IMR-90 (cell line): ENCODE results near the gene CRYZL1. TPM values are rescaled to one million over a fixed set of nuclear protein-coding genes. Genes with fewer than 3 reads are reported as not detected.

Experiments used
- ATAC-seq: fragments of 200-7000 bp; cut with Tn5 transposase; 2 replicates; pipeline ENCODE4 v1.9.1; 2020; ENCODE audit warnings: low read depth, mild to moderate bottlenecking, moderate library complexity
- BruUV-seq: library from RNA; stranded (reverse); fragments of 400-500 nt; replicated peaks from 2 replicates; lab custom pipeline; 2021; lab: Mats Ljungman, UMichigan
- CTCF ChIA-PET: fragments of 300-600 bp; formaldehyde crosslinking; extraction: SDS; loops from one replicate; lab custom pipeline; 2021; ENCODE audit warnings: antibody characterized with exemption; lab: Yijun Ruan, JAX
- POLR2A ChIA-PET: fragments of 300-600 bp; sonication (Branson Sonifier 250); formaldehyde crosslinking; loops from one replicate; lab custom pipeline; 2022; ENCODE audit warnings: antibody characterized with exemption; ENCODE audit not compliant: unreplicated experiment; lab: Charles Lee
- DNase-seq: peaks from one replicate; pipeline ENCODE4 v3.0.0; 2013
- H2AFZ ChIP-seq: replicated peaks from 2 replicates; pipeline ENCODE3; 2013; ENCODE audit warnings: low read length, mild to moderate bottlenecking; ENCODE audit not compliant: poor library complexity
- H2AK5ac ChIP-seq: 2 replicates; pipeline ENCODE4 v1.6.1; 2013; ENCODE audit warnings: low read depth, low read length, inconsistent platforms
- H2AK9ac ChIP-seq: replicated peaks from 2 replicates; pipeline ENCODE3; 2013; ENCODE audit warnings: mild to moderate bottlenecking, low read depth, low read length, moderate library complexity; ENCODE audit not compliant: poor library complexity
- H2BK120ac ChIP-seq: 2 replicates; pipeline ENCODE4 v1.6.1; 2013; ENCODE audit warnings: low read depth, low read length, inconsistent platforms
- H2BK15ac ChIP-seq: 3 replicates; pipeline ENCODE4 v1.6.1; 2013; ENCODE audit warnings: low read depth, low read length, inconsistent platforms
- H2BK20ac ChIP-seq: 2 replicates; pipeline ENCODE4 v1.6.1; 2013; ENCODE audit warnings: low read depth, mild to moderate bottlenecking, inconsistent platforms, low read length, moderate library complexity
- H2BK5ac ChIP-seq: 2 replicates; pipeline ENCODE4 v1.6.1; 2013; ENCODE audit warnings: mild to moderate bottlenecking, low read depth, low read length, inconsistent platforms; ENCODE audit not compliant: poor library complexity, severe bottlenecking
- H3K14ac ChIP-seq: replicated peaks from 2 replicates; pipeline ENCODE4 v1.6.1; 2013; ENCODE audit warnings: low read depth, low read length, inconsistent platforms
- H3K18ac ChIP-seq: 2 replicates; pipeline ENCODE4 v1.6.1; 2013; ENCODE audit warnings: low read depth, low read length, control low read depth
- H3K23ac ChIP-seq: 2 replicates; pipeline ENCODE4 v1.6.1; 2013; ENCODE audit warnings: low read depth, low read length, inconsistent platforms
- H3K27ac ChIP-seq: 2 replicates; pipeline ENCODE4 v1.5.1; 2013; ENCODE audit warnings: mild to moderate bottlenecking, control low read depth, low read length; ENCODE audit not compliant: insufficient read depth
- H3K27me3 ChIP-seq: 2 replicates; pipeline ENCODE4 v1.6.1; 2013; ENCODE audit warnings: low read length; ENCODE audit not compliant: control insufficient read depth, insufficient read depth
- H3K36me3 ChIP-seq: 2 replicates; pipeline ENCODE4 v1.6.1; 2013; ENCODE audit warnings: low read length, mixed read lengths; ENCODE audit not compliant: control insufficient read depth, insufficient read depth
- H3K4ac ChIP-seq: 2 replicates; pipeline ENCODE4 v1.6.1; 2013; ENCODE audit warnings: low read depth, low read length, inconsistent platforms
- H3K4me1 ChIP-seq: 2 replicates; pipeline ENCODE4 v1.6.1; 2013; ENCODE audit warnings: low read length, mixed read lengths; ENCODE audit not compliant: control insufficient read depth, insufficient read depth
- H3K4me2 ChIP-seq: 2 replicates; pipeline ENCODE4 v1.6.1; 2013; ENCODE audit warnings: low read depth, mild to moderate bottlenecking, control low read depth, low read length, moderate library complexity
- H3K4me3 ChIP-seq: 2 replicates; pipeline ENCODE4 v1.5.1; 2013; ENCODE audit warnings: low read depth, mild to moderate bottlenecking, control low read depth, low read length, moderate library complexity; ENCODE audit not compliant: insufficient read depth
- H3K56ac ChIP-seq: 2 replicates; pipeline ENCODE4 v1.6.1; 2013; ENCODE audit warnings: low read length, inconsistent platforms; ENCODE audit not compliant: insufficient read depth; ENCODE audit errors: extremely low read depth
- H3K79me1 ChIP-seq, 2 experiments: 2 replicates each; pipeline ENCODE4 v1.6.1; 2013; ENCODE audit warnings: low read length in 2 of 2, inconsistent platforms in 1 of 2, low read depth in 1 of 2
- H3K9ac ChIP-seq: 2 replicates; pipeline ENCODE4 v1.6.1; 2013; ENCODE audit warnings: low read depth, low read length, control low read depth
- H3K9me1 ChIP-seq: 2 replicates; pipeline ENCODE4 v1.6.1; 2013; ENCODE audit warnings: low read length, inconsistent platforms; ENCODE audit not compliant: insufficient read depth
- H3K9me3 ChIP-seq: 2 replicates; pipeline ENCODE4 v1.6.1; 2013; ENCODE audit warnings: low read length; ENCODE audit not compliant: control insufficient read depth, insufficient read depth
- H4K20me1 ChIP-seq: 2 replicates; pipeline ENCODE4 v1.6.1; 2013; ENCODE audit warnings: low read length, inconsistent platforms; ENCODE audit not compliant: insufficient read depth
- H4K5ac ChIP-seq: 2 replicates; pipeline ENCODE4 v1.6.1; 2013; ENCODE audit warnings: mild to moderate bottlenecking, low read depth, low read length, control low read depth
- H4K8ac ChIP-seq, 2 experiments: 2 replicates each; pipeline ENCODE4 v1.6.1; 2013; ENCODE audit warnings: low read depth in 2 of 2, low read length in 2 of 2, control low read depth in 1 of 2, inconsistent platforms in 1 of 2
- H4K91ac ChIP-seq: 2 replicates; pipeline ENCODE4 v1.6.1; 2013; ENCODE audit warnings: low read depth, low read length, inconsistent platforms; ENCODE audit not compliant: insufficient read depth
- BHLHE40 ChIP-seq: fragments of 150-350 bp; IDR thresholded peaks from 2 replicates; pipeline ENCODE4 v1.6.1; 2016; ENCODE audit warnings: mild to moderate bottlenecking, low read depth, low read length
- CEBPB ChIP-seq: IDR thresholded peaks from 2 replicates; pipeline ENCODE4 v1.6.1; 2012; ENCODE audit warnings: low read depth, low read length, improper control_type of control experiment
- CHD1 ChIP-seq: IDR thresholded peaks from 2 replicates; pipeline ENCODE4 v1.6.1; 2012; ENCODE audit warnings: low read depth, low read length, improper control_type of control experiment
- FOS ChIP-seq: fragments of 150-350 bp; IDR thresholded peaks from 2 replicates; pipeline ENCODE4 v1.6.1; 2016; ENCODE audit warnings: low read depth, low read length
- MAFK ChIP-seq: IDR thresholded peaks from 2 replicates; pipeline ENCODE4 v1.6.1; 2012; ENCODE audit warnings: low read depth, low read length, improper control_type of control experiment
- MAZ ChIP-seq: IDR thresholded peaks from 2 replicates; pipeline ENCODE4 v1.6.1; 2012; ENCODE audit warnings: low read depth, mild to moderate bottlenecking, low read length, improper control_type of control experiment, moderate library complexity, borderline replicate concordance
- MXI1 ChIP-seq: IDR thresholded peaks from 2 replicates; pipeline ENCODE4 v1.6.1; 2012; ENCODE audit warnings: low read depth, mild to moderate bottlenecking, low read length, moderate library complexity, borderline replicate concordance
- NFE2L2 ChIP-seq: fragments of 150-350 bp; IDR thresholded peaks from 2 replicates; pipeline ENCODE4 v1.6.1; 2016; ENCODE audit warnings: low read depth, mild to moderate bottlenecking, low read length
- POLR2A ChIP-seq: IDR thresholded peaks from 2 replicates; pipeline ENCODE4 v1.6.1; 2012; ENCODE audit warnings: mild to moderate bottlenecking, low read depth, low read length
- RAD21 ChIP-seq: IDR thresholded peaks from 2 replicates; pipeline ENCODE4 v1.6.1; 2012; ENCODE audit warnings: low read length, improper control_type of control experiment
- RCOR1 ChIP-seq: IDR thresholded peaks from 2 replicates; pipeline ENCODE4 v1.6.1; 2012; ENCODE audit warnings: mild to moderate bottlenecking, low read length, improper control_type of control experiment; ENCODE audit not compliant: insufficient replicate concordance
- RFX5 ChIP-seq: IDR thresholded peaks from 2 replicates; pipeline ENCODE4 v1.8.0; 2012; ENCODE audit warnings: low read depth, mild to moderate bottlenecking, low read length, moderate library complexity
- SMC3 ChIP-seq: fragments of 150-350 bp; IDR thresholded peaks from 2 replicates; pipeline ENCODE4 v1.6.1; 2016; ENCODE audit warnings: low read depth, mild to moderate bottlenecking, antibody characterized with exemption, low read length, moderate library complexity
- WGBS, 2 experiments: methylation state at CpG; one replicate each; pipeline versions ENCODE4 v1.1.5 to v1.1.7; 2013; ENCODE audit warnings: missing lambda C conversion rate in 2 of 2; ENCODE audit not compliant: insufficient read length in 1 of 2; ENCODE audit errors: extremely low coverage in 2 of 2; 5-methylcytosine and 5-hydroxymethylcytosine counted together
- dilution Hi-C: fragments of 300-500 bp; cut with HindIII; formaldehyde crosslinking; loops from one replicate; pipeline ENCODE4 v1.14.3; 2018; ENCODE audit warnings: low sequenced_read_pairs; ENCODE audit not compliant: unreplicated experiment
- in situ Hi-C: fragments of 300-500 bp; cut with MboI; formaldehyde crosslinking; loops from 3 replicates; pipeline ENCODE4 v1.14.3; 2019; ENCODE audit warnings: low sequenced_read_pairs, inconsistent platforms, mixed read lengths
- intact Hi-C: fragments of 100-400 bp; cut with micrococcal nuclease; formaldehyde crosslinking; loops from 2 replicates; pipeline ENCODE4 v1.10.0; 2022
- polyA plus RNA-seq, 3 experiments: library from polyadenylated mRNA; depleted of rRNA; stranded (reverse); fragments of >200 nt; gene quantifications; 2 replicates each; pipeline ENCODE4 v1.2.3, GENCODE V29; 2012; ENCODE audit warnings: low replicate concordance in 1 of 3
- total RNA-seq: library from RNA; depleted of rRNA; stranded (reverse); fragments of >200 nt; gene quantifications from 2 replicates; pipeline ENCODE4 v1.2.3, GENCODE V29; 2012
- TF ChIP-seq, protein P1 (sequence below): fragments of 150-350 bp; IDR thresholded peaks from 2 replicates; pipeline ENCODE4 v1.6.1; 2016; ENCODE audit warnings: low read depth, mild to moderate bottlenecking, low read length, moderate library complexity, borderline replicate concordance
- TF ChIP-seq, protein P2 (sequence below): fragments of 150-350 bp; IDR thresholded peaks from 2 replicates; pipeline ENCODE4 v1.6.1; 2017; ENCODE audit warnings: mild to moderate bottlenecking, antibody characterized with exemption, low read length, low read depth
- TF ChIP-seq, protein P3 (sequence below): conservative IDR thresholded peaks from 2 replicates; pipeline ENCODE4 v1.5.1; 2012; ENCODE audit warnings: mild to moderate bottlenecking, low read depth, low read length, improper control_type of control experiment

The CRYZL1 gene
- total and polyA plus RNA-seq, 2 of the 4 experiments (the other 2 are of a cell fraction): 19.9 to 28.5 TPM

DNA sequence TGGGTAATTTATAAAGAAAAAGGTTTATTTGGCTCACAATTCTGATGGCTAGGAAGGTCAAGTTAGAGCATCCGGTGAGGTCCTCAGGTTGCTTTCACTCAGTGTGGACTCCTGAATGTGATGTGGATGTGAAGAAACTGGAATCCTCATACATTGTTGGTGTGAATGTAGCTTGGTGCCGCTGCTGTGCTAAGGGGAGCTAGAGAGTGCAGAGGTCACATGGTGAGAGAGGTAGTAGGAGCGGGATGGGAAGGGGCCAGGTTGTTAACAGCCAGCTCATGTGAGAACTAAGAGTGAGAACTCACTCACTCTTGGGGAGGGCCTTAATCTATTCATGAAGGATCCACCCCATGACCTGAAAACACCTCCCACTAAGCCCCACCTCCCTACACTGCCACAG is 22.6 kb upstream of the CRYZL1 start:
- Histone ChIP-seq H4K91ac (no peak overlapping the region), H3K9ac (no peak overlapping the region), H3K14ac (no peak overlapping the region), H2AK5ac (no peak overlapping the region), H3K56ac (no peak overlapping the region), H2BK120ac (no peak overlapping the region), H3K79me1 (peaks cover 53 to 76% of the 10 kb centered on the region in 2 experiments), H3K36me3 (no peaks in the 10 kb centered on the region; the same call in 1 of the 2 replicates), H3K9me1 (peaks cover 18% of the 10 kb centered on the region; the same call in 1 of the 2 replicates), H2BK5ac (no peak overlapping the region), H3K4ac (no peak overlapping the region), H3K27me3 (no peaks in the 10 kb centered on the region), H4K20me1 (peaks cover 27% of the 10 kb centered on the region), H3K23ac (no peak overlapping the region), H2BK15ac (no peak overlapping the region), H2BK20ac (no peak overlapping the region), H3K4me2 (no peak overlapping the region), H2AFZ (no peak overlapping the region), H3K9me3 (no peaks in the 10 kb centered on the region), H4K8ac (no peak overlapping the region), H2AK9ac (no peak overlapping the region), H3K27ac (no peak overlapping the region), H3K4me3 (no peak overlapping the region), H4K5ac (no peak overlapping the region), H3K4me1 (peaks cover 6% of the 10 kb centered on the region), H3K18ac (no peak overlapping the region)
- 100% methylated on average over 2 of the region's 3 CpGs; no CpG with 5 or more reads in 1 of the 2 experiments for WGBS, 2 experiments
- intact Hi-C loops: no loop called here
- TF ChIP-seq MXI1 (no peak), BHLHE40 (no peak), CEBPB (no peak), POLR2A (no peak), FOS (no peak), RAD21 (no peak), MAFK (no peak), SMC3 (no peak), CHD1 (no peak), RFX5 (no peak), NFE2L2 (no peak), RCOR1 (no peak), MAZ (no peak)
- TF ChIP-seq, protein P1, sequence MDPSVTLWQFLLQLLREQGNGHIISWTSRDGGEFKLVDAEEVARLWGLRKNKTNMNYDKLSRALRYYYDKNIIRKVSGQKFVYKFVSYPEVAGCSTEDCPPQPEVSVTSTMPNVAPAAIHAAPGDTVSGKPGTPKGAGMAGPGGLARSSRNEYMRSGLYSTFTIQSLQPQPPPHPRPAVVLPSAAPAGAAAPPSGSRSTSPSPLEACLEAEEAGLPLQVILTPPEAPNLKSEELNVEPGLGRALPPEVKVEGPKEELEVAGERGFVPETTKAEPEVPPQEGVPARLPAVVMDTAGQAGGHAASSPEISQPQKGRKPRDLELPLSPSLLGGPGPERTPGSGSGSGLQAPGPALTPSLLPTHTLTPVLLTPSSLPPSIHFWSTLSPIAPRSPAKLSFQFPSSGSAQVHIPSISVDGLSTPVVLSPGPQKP: no peak
- TF ChIP-seq, protein P2, sequence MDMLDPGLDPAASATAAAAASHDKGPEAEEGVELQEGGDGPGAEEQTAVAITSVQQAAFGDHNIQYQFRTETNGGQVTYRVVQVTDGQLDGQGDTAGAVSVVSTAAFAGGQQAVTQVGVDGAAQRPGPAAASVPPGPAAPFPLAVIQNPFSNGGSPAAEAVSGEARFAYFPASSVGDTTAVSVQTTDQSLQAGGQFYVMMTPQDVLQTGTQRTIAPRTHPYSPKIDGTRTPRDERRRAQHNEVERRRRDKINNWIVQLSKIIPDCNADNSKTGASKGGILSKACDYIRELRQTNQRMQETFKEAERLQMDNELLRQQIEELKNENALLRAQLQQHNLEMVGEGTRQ: no peak
- TF ChIP-seq, protein P3, sequence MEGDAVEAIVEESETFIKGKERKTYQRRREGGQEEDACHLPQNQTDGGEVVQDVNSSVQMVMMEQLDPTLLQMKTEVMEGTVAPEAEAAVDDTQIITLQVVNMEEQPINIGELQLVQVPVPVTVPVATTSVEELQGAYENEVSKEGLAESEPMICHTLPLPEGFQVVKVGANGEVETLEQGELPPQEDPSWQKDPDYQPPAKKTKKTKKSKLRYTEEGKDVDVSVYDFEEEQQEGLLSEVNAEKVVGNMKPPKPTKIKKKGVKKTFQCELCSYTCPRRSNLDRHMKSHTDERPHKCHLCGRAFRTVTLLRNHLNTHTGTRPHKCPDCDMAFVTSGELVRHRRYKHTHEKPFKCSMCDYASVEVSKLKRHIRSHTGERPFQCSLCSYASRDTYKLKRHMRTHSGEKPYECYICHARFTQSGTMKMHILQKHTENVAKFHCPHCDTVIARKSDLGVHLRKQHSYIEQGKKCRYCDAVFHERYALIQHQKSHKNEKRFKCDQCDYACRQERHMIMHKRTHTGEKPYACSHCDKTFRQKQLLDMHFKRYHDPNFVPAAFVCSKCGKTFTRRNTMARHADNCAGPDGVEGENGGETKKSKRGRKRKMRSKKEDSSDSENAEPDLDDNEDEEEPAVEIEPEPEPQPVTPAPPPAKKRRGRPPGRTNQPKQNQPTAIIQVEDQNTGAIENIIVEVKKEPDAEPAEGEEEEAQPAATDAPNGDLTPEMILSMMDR: no peak
- dilution Hi-C loops: no loop called here
- POLR2A ChIA-PET: no interaction called here
- DNase-seq (no peak), ATAC-seq (no peak)
- no TSS peak for BruUV-seq
- CTCF ChIA-PET: interaction anchor here (0.6 kb wide), 1 partner anchor 23 kb away, joined by 3 read pairs; no protein-coding TSS in a partner anchor
- in situ Hi-C loops: no loop called here
